DOHH2 (cell line): ENCODE results near the gene SLC7A4.
"Not testable (repeated sequence)": the region's sequence is repeated elsewhere in the genome, so short reads cannot be mapped to it uniquely, and the experiment has no call there.

Source experiments
- H3F3A ChIP-seq: fragments of 200-600 bp; sonication (generic), shearing (Covaris generic); 2 replicates; pipeline ENCODE4 v1.6.0; 2016; ENCODE audit warnings: antibody characterized with exemption, mild to moderate bottlenecking; ENCODE audit not compliant: control insufficient read depth, insufficient read depth
- H3K27ac ChIP-seq: fragments of 200-600 bp; sonication (generic); 2 replicates; pipeline ENCODE4 v1.5.1; 2014; ENCODE audit warnings: low read depth, mild to moderate bottlenecking, low read length, moderate library complexity
- H3K27me3 ChIP-seq: fragments of 200-600 bp; sonication (generic); 2 replicates; pipeline ENCODE4 v1.6.1; 2014; ENCODE audit warnings: mild to moderate bottlenecking, low read length, mixed read lengths; ENCODE audit not compliant: control insufficient read depth
- H3K36me3 ChIP-seq: fragments of 200-600 bp; sonication (generic); 2 replicates; pipeline ENCODE4 v1.6.1; 2014; ENCODE audit warnings: mild to moderate bottlenecking, low read length, moderate library complexity, mixed read lengths; ENCODE audit not compliant: control insufficient read depth
- H3K4me1 ChIP-seq: fragments of 200-600 bp; sonication (generic); 2 replicates; pipeline ENCODE4 v1.6.1; 2014; ENCODE audit warnings: mild to moderate bottlenecking, low read length, mixed read lengths; ENCODE audit not compliant: control insufficient read depth
- H3K4me2 ChIP-seq: fragments of 200-600 bp; sonication (generic); 2 replicates; pipeline ENCODE4 v1.6.0; 2014; ENCODE audit warnings: mild to moderate bottlenecking, low read length, moderate library complexity
- H3K4me3 ChIP-seq: fragments of 200-600 bp; sonication (generic); 2 replicates; pipeline ENCODE4 v1.5.1; 2014; ENCODE audit warnings: mild to moderate bottlenecking, low read length, mixed read lengths
- H3K79me2 ChIP-seq: fragments of 200-600 bp; sonication (generic); 2 replicates; pipeline ENCODE4 v1.6.1; 2014; ENCODE audit warnings: mild to moderate bottlenecking, low read length, mixed read lengths; ENCODE audit not compliant: control insufficient read depth
- H3K9me2 ChIP-seq: fragments of 200-600 bp; sonication (generic); replicated peaks from 2 replicates; pipeline ENCODE4 v1.6.1; 2014; ENCODE audit warnings: mild to moderate bottlenecking, low read length, mixed read lengths; ENCODE audit not compliant: control insufficient read depth
- H3K9me3 ChIP-seq: fragments of 200-600 bp; sonication (generic); 2 replicates; pipeline ENCODE4 v1.6.1; 2014; ENCODE audit warnings: antibody characterized with exemption, low read length, mixed read lengths; ENCODE audit not compliant: control insufficient read depth, insufficient read depth
- H4K20me1 ChIP-seq: fragments of 200-600 bp; sonication (generic); 2 replicates; pipeline ENCODE4 v1.6.0; 2014; ENCODE audit warnings: low read depth, mild to moderate bottlenecking, antibody characterized with exemption, low read length, moderate library complexity; ENCODE audit not compliant: control insufficient read depth, insufficient read depth
- EZH2phosphoT487 ChIP-seq: fragments of 200-600 bp; sonication (generic); IDR thresholded peaks from 2 replicates; pipeline ENCODE4 v1.6.1; 2017; ENCODE audit warnings: borderline replicate concordance, mild to moderate bottlenecking, antibody characterized with exemption, low read length, moderate library complexity, mixed read lengths
- TF ChIP-seq, protein P1 (sequence below): fragments of 200-600 bp; sonication (generic); IDR thresholded peaks from one replicate; pipeline ENCODE4 v1.5.1; 2014; ENCODE audit warnings: antibody characterized with exemption, mild to moderate bottlenecking, low read depth, low read length; ENCODE audit not compliant: poor library complexity, severe bottlenecking

The SLC7A4 gene

GRCh38 chr22:21051145-21051830, 18.9 kb upstream of the SLC7A4 start:
- TF ChIP-seq EZH2phosphoT487, result no peak
- Histone ChIP-seq H4K20me1 (no peaks in the 10 kb centered on the region), H3K27me3 (peaks cover 4% of the 10 kb centered on the region), H3K4me3 (no peak overlapping the region), H3K4me2 (no peak overlapping the region), H3K9me3 (no peaks in the 10 kb centered on the region), H3K27ac (no peak overlapping the region), H3K9me2 (no peaks in the 10 kb centered on the region), H3F3A (no peaks in the 10 kb centered on the region), H3K79me2 (no peaks in the 10 kb centered on the region), H3K36me3 (no peaks in the 10 kb centered on the region), H3K4me1 (peaks cover 23% of the 10 kb centered on the region)

DNA sequence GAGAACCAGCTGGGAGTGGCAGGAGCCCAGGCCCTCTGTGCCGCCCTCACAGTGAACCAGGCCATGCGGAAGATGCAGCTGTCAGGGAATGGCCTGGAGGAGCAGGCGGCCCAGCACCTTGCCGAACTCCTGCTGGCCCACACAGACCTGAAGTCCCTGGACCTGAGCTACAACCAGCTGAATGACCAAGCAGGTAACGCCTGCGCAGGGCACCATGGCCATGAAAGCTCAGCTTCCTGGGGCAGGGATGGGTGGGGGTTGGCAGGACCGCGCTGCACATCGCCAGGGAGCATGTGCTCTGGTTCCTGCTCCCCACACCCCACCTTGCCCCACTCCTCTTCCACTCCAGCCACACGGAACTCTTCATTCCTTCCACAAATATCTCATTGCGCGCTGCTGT, 16.6 kb upstream of the SLC7A4 start:
- not testable (repeated sequence) for H4K20me1 ChIP-seq, H3K27ac ChIP-seq, H3K9me2 ChIP-seq, H3K9me3 ChIP-seq, H3K79me2 ChIP-seq, H3K36me3 ChIP-seq, H3K4me2 ChIP-seq, H3K4me3 ChIP-seq, H3F3A ChIP-seq
- Histone ChIP-seq H3K4me1 (peaks cover 22% of the 10 kb centered on the region), H3K27me3 (peaks cover 16% of the 10 kb centered on the region)

DNA sequence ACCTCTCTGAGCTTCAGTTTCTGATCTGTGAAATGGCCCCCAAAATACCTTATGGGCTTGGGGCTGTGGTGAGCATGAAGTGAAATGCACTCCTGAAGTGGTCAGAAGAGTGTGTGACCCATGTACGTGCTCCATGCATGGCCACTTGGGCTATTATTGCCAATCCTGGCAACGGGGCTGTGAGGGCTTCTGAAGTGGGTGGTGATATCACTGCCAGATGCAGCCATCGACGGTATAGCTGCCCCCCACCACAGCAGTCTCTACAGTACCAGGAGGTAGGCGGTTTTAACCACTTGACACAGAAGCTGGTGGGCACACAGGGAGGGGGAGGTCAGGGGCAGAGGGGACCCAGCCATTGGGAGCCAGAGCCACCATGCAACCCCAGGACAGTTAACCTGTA, 16.1 kb upstream of the SLC7A4 start:
- Histone ChIP-seq H3K27me3 (peaks cover 16% of the 10 kb centered on the region), H3K4me1 (peaks cover 22% of the 10 kb centered on the region)
- not testable (repeated sequence) for H3K36me3 ChIP-seq, H3K27ac ChIP-seq, H3K4me2 ChIP-seq, H4K20me1 ChIP-seq, H3F3A ChIP-seq, H3K79me2 ChIP-seq, H3K4me3 ChIP-seq, H3K9me3 ChIP-seq, H3K9me2 ChIP-seq

DNA sequence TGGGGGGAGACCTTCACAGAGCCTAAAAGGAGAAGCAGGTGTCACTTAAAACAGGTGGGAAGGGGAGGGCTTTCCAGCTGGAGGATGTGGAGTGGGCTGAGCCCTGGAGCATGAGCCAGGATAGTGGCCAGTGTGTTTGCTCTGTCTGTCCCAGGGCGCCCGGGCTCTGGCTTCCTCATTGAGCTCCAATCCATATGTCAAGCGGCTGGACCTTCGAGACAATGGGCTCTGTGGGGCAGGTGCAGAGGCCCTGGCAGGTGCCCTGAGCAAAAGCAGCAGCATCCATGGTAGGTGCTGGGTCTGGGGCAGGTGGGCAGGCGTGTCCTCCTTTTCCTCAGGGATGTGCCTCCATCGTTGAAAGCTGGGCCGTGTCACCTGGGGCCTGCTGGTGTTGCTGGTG, 15.4 kb upstream of the SLC7A4 start:
- Histone ChIP-seq H3K79me2 (no peaks in the 10 kb centered on the region), H3K9me2 (no peaks in the 10 kb centered on the region), H3K9me3 (no peaks in the 10 kb centered on the region), H3F3A (no peaks in the 10 kb centered on the region), H3K4me2 (no peak overlapping the region), H3K27me3 (peaks cover 16% of the 10 kb centered on the region), H3K27ac (no peak overlapping the region), H3K4me3 (no peak overlapping the region), H3K36me3 (no peaks in the 10 kb centered on the region), H4K20me1 (no peaks in the 10 kb centered on the region), H3K4me1 (peaks cover 22% of the 10 kb centered on the region)
- TF ChIP-seq, protein P1, sequence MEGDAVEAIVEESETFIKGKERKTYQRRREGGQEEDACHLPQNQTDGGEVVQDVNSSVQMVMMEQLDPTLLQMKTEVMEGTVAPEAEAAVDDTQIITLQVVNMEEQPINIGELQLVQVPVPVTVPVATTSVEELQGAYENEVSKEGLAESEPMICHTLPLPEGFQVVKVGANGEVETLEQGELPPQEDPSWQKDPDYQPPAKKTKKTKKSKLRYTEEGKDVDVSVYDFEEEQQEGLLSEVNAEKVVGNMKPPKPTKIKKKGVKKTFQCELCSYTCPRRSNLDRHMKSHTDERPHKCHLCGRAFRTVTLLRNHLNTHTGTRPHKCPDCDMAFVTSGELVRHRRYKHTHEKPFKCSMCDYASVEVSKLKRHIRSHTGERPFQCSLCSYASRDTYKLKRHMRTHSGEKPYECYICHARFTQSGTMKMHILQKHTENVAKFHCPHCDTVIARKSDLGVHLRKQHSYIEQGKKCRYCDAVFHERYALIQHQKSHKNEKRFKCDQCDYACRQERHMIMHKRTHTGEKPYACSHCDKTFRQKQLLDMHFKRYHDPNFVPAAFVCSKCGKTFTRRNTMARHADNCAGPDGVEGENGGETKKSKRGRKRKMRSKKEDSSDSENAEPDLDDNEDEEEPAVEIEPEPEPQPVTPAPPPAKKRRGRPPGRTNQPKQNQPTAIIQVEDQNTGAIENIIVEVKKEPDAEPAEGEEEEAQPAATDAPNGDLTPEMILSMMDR, result no peak
- TF ChIP-seq EZH2phosphoT487, result no peak

- Histone ChIP-seq H3K4me2 (no peak overlapping the region), H3K79me2 (no peaks in the 10 kb centered on the region), H3K27ac (no peak overlapping the region), H3K9me2 (no peaks in the 10 kb centered on the region), H3K4me3 (no peak overlapping the region), H4K20me1 (no peaks in the 10 kb centered on the region), H3K9me3 (no peaks in the 10 kb centered on the region), H3F3A (no peaks in the 10 kb centered on the region), H3K4me1 (peaks cover 22% of the 10 kb centered on the region), H3K36me3 (no peaks in the 10 kb centered on the region), H3K27me3 (peaks cover 16% of the 10 kb centered on the region)
- TF ChIP-seq, protein P1, result no peak
- no peak for TF ChIP-seq EZH2phosphoT487
Measured at GRCh38 chr22:21047035-21047661, 14.8 kb upstream of the SLC7A4 start.
